Globus pallidus (tissue), 1 donor: Measurements from ENCODE around the gene CNBD2.
"Not testable (repeated sequence)": the region's sequence is repeated elsewhere in the genome, so short reads cannot be mapped to it uniquely, and the experiment has no call there.

ENCODE experiments used
- DNase-seq: peaks from one replicate; pipeline ENCODE4 v3.0.0-alpha.2; 2015; ENCODE audit warnings: low spot score

CNBD2 gene

DNA sequence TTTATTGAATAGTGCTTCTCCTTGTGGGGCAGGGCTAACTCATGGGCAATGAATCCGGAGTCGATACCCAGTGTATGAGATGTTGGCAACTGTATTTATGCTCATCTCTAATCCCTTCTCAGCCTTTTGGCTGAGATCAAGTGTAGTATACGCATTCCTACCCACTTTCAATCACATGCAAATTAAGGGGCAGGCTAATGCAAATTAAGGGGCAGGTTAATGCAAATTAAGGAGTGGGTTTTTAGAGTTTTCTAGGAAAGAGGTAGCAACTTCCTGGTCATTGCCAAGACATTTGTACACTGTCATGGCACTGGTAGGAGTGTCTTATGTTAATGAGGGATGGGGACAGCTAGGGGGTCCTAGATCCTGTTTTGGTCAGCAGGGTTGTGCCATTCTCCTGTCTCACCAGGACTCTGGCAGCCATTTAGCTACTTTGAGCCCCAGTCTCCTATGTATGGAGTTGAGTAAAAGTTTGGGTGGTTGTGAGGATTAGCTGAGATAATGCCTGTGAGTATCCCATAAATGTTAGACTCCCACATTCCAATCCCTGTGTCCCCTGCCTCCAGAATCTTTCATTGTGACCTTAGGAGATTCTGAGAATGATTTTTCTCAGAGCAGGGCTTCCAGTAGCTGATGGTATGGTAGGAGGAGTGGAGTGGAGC lies at the start of gene CNBD2:
Gene CNBD2 (plus strand): TSS at position 612 of the 662 bp plus-strand sequence. CDS start 173 bp downstream, outside the sequence.
- DNase-seq = no peak

DNA sequence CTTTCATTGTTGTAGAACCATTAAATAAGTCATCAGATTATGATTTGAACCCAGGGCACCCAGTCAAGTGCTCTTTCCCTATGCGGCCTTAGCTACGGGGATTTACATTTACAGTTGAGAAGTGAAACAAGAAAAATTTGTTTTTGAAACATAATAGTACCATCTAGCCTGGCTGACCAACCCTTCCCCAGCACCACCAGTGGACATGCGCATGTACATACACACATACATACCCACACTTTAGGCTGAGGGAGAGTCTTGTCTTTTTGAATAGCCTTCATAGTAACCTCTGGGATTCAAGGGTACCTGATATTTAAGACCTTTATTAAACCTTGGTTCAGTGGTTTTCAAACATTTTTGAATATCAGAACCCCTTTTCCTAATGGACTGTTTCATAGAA lies 47.9 kb upstream of the CNBD2 start:
- DNase-seq = no peak

DNA sequence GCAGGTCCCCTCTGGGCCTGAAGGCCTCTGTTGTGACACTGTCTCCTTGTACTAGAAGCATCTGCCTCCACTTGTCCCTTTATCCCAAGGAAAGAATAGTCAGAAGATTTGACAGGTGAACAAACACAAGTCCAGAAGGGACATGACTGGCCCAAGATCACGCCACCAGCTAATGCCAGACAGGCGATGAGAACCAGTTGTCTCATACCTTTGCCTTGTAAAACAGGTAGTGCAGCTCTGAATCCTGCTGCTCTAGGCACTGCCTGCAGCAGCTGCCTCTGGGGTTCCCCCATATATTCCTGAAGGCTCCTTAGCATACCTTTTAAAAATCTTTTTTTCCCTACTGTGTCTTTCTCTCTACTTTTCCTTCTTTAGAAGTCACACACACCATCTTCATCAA lies 39.1 kb upstream of the CNBD2 start:
- no peak for DNase-seq

DNA sequence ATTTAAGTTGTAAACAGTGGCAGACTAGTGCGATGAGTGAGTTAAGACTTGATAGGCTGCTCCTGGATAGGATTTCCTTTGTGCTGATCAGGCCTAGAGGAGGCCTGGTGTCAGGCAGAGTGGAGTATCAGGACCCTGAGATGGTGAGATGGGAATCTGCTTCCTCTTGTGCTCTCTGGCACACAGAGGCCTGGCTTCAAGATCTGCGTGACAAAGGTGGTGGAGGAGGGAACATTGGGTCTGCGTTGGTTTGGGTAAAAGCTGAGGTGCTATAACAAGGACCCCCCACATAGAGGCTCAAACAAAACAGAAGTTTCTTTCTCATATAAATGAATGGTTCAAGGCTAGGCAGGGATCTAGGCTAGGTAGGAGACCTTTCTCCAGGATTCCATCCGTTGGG lies 34.3 kb upstream of the CNBD2 start:
- no peak for DNase-seq

DNA sequence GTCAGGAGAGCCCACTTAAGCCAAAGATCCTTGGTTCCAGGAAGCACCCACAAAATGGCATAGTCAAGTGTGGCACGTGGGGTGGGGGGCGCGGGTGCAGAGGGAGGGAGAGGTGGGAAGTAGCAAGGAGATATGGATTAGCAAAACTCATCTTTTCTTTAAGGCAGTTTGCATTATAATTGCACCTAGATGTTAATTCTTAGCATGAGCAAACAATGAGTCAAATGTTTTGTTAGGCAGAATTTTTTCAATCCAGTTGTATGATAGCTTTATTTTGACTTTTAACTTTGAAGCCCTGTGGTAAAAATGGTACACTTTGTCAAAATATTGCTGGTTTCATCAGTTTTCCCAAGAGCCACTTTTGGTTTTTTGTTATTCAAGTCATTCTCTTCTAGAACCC lies 29.1 kb upstream of the CNBD2 start:
- DNase-seq = no peak

DNA sequence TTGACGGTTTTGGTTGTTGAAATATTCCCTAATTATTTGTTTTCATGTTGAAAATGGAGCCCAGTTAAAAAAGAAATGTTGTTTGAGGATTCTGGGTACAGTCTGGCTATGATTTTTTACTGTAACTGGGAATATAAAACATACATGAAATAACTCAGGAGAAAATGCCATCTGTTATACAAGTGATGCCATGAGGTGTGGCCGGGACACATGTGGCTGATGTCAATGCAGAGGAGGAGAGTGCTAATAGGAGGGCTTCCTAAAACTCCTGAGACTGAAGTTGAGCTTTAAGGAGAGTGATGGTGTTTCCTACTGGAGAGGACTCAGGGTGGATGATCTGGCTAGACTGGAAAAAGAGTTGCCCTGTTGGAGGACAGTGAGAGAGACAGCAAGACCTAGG lies 26.8 kb upstream of the CNBD2 start:
- DNase-seq = no peak

DNA sequence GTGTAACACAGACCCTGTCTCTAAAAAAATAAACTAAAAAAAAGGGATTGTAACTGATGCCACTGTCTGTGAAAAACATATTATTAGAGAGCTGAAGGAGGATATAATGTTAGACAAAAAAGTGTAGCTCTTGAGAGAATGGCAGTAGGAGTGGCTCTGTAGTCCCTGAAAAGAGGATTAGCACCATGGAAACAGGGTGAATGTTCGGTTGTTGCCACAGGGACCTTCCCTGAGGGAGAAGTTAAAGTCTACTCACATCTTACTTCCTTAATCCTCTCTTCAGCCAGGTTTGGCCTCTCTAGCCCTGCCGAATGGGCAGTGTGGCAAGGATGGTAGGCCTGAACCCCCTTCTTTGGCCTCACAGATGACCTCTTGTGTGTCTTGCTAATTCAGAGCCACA lies 26.1 kb upstream of the CNBD2 start:
- no peak for DNase-seq

DNA sequence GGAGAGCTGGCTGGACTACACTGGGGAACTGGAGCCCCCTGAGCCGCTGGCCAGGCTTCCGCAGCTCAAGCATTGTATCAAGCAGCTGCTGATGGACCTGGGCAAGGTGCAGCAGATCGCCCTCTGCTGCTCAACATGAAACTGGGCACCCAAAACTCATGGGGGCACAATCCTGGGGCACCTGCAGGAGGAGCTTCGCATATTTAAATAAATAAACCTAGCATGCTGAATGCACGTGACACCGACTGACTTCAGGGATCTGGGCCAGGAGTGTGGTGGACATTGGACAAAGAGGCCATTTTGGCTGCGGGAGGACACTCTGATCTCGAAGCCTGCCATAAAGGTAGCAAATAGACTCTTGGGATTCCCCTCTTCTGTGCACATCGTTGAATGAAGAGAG lies 20.9 kb upstream of the CNBD2 start:
- DNase-seq = no peak

DNA sequence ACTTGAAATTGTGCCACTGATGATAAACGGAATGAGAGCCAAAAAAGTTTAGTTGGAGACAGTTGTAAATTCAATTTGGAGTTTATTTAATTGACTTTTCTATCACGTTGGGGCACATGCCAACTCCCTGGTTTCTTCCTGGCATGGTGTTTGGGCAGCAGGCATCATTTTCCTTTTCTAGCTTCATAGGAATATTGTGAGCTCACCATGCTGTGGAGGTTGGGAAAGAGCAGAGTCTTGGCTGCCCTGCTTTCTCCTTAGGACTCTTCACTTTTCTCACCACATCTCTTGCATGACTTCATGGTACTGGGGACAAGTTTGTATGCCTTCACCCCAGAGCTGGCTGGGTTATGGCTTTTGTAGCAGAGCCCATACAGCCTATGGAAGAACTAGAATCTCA lies 20.5 kb upstream of the CNBD2 start:
- no peak for DNase-seq

DNA sequence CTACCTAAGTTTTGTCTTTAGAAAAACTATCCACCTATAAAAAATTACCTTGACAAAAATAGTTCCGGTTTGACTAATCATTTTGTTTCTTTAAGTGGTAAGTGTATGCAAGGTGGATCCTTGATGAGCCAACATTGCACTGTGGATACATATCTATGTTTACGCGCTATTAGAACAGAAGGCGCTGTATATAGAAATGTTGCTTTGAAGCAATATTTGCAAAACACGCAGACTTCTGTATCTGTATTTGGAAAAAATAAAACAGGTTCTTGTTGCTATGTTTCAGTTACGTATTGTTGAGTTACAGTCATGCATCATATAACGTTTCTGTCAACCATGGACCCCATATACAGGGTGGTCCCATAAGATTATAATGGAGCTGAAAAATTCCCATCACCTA lies 18.3 kb upstream of the CNBD2 start:
- DNase-seq = no peak

DNA sequence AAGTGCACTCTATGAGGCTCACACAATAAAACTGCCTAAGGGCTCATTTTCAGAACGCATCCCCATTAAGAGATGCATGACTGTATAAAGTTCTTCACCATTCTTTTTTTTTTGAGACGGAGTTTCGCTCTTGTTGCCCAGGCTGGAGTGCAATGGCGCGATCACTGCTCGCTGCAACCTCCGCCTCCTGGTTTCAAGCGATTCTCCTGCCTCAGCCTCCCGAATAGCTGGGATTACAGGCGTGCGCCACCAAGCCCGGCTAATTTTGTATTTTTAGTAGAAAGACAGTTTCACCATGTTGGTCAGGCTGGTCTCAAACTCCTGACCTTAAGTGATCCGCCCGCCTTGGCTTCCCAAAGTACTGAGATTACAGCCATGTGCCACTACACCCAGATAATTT lies 16.3 kb upstream of the CNBD2 start:
- not testable (repeated sequence) for DNase-seq

DNA sequence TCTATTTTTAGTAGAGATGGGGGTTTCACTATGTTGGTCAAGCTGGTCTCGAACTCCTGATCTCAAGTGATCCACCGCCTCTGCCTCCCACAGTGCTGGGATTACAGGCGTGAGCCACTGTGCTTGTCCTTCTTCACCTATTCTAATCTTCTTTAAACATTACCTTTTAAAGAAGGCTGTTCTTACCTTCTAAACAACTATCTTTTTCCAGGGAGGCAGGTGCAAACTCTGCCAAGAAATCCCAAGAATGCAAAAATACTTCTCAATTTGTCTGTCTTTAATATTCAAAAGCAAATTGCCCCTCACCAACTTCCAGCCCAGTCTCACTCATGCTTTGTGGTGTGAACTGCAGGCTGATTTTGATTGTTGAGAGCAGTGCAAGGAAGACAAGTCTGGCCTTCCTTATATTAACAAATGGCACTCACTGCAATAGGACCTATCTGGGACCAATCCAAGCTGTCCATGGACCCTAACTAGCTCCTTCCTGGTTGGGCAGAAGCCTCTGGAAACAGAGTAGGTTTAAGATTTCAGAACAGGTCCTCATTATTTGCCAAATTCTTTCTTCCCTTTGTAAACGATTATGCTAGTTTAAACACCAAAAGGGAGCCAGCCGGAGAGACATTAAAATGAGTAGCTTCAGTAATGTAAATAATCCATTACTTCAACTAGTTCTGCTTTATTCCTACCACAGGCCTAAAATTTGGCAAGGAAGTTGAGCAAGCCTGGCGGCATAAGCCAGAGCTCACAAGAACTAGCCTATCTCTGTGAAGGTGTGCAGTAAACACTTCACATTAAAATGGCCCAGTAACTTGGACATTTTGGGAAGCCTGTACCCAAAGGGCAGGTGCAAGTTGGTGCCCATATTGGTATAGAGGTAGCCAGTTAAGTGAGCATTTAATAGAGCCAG lies 15.7 kb upstream of the CNBD2 start:
- DNase-seq = no peak

DNA sequence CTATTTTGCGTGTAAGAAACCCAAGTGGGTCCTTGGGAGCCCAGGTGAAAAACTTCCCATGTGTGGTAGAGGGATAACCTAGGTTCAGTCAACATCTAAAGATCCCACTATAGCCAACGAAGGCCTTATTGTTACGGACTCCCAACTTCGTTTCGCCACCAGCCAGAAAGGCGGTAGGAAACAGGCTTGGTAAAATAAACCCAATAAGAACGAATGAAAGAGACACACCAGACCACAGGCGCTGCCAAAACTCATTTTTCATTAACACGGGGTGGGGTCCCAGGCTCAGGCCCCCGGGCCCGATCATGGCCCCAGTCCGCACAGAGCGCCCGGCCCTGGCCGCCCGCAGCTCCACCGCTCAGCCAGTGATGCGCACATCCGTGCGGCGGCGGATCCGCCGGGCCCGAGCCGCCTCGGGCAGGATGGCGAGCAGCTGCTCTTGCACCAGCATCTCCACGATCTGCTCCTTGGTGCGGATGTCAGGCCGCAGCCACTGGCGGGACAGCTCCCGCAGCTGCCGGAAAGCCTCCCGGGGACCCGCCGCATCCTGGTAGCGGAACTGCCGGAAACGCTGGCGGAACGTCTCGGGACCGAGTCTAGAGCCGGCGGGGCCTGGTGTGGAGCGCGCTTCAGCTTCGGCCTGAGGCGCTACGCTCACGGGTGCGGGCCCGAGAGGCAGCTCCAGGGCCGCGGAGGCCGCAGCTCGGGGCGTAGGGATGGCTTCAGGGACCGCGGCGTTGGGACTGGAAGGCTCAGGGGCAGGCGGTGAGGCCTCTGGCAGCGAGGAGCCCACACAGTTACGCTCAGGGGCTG lies 14.8 kb upstream of the CNBD2 start:
- DNase-seq = no peak

DNA sequence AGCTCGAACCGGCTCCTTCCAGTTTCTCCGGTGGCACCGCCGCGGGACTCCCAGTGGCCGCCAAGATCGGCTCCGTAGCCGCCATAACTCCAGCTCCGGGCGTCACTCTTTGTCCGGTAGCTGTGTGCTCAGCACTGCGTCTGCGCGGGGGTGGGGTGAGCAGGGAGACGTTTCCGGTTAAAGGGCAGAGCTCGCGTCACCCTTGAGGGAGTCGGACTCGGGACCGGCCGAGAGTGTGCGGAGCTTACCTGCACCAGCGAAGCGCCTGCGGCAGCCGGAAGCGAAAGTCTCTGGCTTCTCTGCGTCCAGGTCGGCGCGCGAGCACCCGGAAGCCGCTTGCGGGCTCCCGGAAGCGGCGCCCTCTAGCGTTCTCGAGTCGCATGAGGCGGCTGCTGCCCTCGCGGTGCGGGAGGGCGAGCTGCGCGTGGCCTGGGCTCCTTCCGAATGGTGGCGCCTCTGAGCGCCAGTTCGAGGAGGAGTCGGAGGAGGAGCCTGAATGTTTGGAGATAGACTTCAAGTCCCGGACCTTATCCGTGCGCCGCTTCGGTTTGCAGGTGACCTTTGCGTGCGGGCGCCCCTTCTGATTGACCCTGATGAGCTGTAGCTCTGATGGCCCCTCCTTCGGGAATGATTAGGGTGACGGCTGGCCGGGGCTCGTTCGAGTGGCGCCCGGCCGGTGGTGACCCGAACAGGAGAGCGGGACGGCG lies 14.0 kb upstream of the CNBD2 start, which contains the start of gene SCAND1:
Gene SCAND1 (minus strand): TSS at position 303 of the 707 bp plus-strand sequence. CDS start 218 bp downstream, at position 85.
- peak; percentile 97 for DNase-seq

DNA sequence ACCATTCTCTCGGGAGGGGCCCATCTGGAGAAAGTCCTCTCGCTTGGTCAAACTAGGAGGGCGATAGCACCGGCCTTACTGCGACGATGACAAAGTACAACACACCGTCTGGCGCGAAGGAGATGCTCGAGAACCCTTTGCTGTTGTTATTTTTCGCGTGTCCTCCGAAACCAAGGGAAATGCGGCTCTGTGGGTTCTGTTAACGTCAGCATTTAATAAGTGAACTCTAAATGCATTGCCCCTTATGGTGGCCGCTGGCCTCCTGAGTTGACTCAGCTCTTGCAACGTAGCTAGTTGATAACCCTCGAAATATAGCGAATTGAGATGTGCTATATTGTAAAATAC lies 13.5 kb upstream of the CNBD2 start:
- DNase-seq = no peak

DNA sequence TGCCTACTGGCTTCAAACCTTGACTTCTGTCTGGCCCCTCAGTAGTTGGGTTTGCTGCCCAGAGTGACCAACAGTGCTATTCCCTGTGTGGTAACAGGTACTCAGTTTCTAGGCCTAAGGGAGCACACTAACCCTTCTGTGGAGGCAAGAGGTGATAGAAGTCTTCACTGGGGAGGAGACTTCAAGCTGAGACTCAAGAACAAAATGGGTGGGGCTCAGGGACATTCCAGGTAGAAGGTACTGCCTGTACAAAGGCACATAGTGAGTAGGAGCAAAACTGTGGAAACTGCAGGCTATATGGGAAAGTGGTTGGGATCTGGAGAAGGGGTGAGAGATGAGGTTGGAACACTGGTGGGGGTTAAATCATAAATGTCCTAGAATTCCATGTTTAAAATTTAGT lies 11.8 kb upstream of the CNBD2 start:
- DNase-seq = no peak

DNA sequence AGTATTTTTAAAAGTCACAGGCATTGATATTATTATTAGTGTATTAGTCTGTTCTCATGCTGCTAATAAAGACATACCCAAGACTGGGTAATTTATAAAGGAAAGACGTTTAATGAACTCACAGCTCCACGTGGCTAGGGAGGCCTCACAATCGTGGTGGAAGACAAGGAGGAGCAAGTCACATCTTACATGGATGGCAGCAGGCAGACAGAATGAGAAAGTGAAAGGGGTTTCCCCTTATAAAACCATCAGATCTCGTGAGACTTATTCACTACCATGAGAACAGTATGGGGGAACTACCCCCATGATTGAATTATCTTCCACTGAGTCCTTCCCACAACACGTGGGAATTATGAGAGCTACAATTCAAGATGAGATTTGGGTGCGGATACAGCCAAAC lies 9.1 kb upstream of the CNBD2 start:
- not testable (repeated sequence) for DNase-seq

DNA sequence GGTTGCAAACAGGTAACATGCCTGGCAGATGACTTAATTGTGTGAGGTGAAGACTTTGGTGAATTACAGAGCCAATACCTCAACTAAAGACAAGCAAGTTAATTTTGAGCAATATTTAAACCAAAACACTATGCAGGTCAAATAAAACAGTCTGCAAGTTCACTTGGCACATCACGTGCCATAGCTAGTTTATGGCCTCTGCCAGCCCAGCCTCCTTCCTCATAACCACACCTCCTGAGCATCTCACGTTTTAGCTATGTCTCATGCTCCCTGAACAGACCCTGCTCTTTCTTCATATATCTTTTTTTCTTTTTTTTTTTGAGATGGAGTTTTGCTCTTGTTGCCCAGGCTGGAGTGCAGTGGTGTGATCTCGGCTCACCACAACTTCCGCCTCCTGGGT lies 4.5 kb upstream of the CNBD2 start:
- DNase-seq = no peak

DNA sequence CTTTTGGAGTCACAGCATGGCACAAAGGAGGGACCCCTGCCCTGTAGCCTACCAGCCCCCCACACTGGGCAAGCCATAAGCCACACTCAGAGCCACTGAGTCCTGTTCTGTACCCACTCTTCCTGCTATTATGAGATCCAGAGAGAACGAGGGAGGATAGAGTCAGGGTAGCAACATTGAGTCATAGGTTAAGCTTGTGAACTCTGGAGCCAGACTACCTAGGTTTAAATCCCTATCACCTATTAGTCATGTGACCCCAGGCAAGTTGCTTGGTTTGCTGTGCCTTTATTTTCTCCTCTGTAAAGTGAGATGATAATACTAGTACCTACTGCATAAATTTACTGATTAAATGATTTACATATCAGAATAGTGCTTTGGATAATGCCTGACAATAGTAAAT lies 540 bp downstream of the CNBD2 start:
- DNase-seq = no peak

DNA sequence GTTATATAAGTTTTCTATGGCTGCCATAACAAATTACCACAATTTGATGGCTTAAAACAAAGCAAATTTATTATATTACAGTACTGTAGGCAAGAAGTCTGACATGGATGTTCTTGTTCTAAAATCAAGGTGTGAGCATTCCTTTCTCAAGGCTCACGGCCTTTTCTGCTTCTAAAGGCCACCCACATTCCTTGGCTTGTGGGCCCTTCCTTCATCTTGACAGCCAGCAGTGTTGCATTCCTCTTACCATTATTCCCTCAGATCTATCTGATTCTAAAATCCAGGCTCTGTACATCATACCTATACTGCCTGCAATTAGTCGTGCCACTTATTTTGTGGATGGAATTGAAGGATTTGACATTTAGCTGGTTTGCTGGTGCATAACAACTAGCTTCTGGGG lies 3.6 kb downstream of the CNBD2 start:
- no peak for DNase-seq

DNA sequence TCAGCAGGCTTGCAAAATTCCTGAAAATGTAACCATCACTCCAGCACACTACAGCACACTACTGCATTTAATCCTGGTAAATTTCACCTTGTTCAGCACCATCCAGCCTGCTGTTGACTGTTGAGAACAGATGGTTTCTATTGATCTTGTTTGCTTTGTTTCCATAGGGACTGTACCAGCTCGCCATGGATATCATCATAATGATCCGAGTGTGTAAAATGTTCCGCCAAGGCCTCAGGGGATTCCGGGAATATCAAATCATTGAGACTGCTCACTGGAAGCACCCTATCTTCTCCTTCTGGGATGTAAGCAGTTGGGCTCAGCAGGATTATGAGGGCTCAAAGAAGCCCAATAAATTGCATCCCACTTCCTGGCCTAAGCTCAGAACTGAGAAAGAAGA lies 4.1 kb downstream of the CNBD2 start:
- no peak for DNase-seq

DNA sequence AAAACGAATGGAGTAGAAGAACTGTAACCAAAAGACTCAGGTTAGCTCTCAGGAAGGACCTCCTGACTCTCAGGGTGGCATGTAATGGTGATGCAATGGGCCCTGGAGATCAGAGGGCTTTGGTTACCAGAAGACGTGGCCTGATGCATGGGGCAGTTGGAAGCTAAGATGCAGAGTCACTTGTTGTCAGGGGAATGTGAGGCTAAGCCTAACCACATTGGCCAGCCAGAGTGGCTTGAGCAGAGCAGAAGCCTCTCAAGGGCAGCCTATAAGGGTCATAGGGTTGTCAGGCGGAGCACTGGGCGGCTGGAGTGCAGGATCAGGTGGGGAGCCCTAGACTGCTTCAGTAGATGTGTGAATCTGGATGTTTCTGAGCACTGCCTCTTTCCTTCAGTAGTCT lies 5.9 kb downstream of the CNBD2 start:
- no peak for DNase-seq
